Activated gamma-delta T cell treated with anti-CD3 and anti-CD28 coated beads, Interleukin-2, amount 50 U/mL, for 16 hours (primary cell): ENCODE data around the gene PPARG.
"Not testable (repeated sequence)": the region's sequence is repeated elsewhere in the genome, so short reads cannot be mapped to it uniquely, and the experiment has no call there.

Source experiments
- DNase-seq: peaks from one replicate; pipeline ENCODE4 v3.0.0-alpha.2; 2020; ENCODE audit warnings: low read depth

Gene PPARG

GRCh38 chr3:12279591-12280326, 9.1 kb upstream of the PPARG start:
- no peak for DNase-seq

DNA sequence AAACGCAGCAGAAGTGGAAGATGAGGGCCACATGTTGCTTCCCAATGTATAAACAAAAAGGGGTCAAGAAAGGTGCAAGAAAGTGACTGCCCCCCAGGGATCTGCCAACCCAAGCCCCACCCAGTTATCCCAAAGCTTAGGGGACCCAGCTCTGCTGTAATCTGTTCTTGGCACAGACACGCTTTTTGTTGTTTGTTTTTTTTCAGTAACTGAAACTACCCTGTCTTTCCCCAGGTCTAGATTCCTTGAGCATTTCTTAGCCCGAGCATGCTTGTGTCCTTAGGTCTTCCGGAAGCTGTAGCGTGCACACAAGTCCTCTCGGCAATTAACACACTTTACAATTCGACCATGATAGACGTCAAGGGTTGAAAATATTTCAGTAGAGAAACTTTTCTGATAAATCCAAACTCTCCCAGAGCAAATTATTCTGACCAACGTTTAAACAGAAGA, 8.5 kb upstream of the PPARG start:
- DNase-seq = no peak

GRCh38 chr3:12284591-12284990, 4.3 kb upstream of the PPARG start:
- DNase-seq = no peak

GRCh38 chr3:12285003-12285555, 3.8 kb upstream of the PPARG start:
- no peak for DNase-seq

- not testable (repeated sequence) for DNase-seq
Measured at GRCh38 chr3:12285779-12286178, 3.1 kb upstream of the PPARG start.

DNA sequence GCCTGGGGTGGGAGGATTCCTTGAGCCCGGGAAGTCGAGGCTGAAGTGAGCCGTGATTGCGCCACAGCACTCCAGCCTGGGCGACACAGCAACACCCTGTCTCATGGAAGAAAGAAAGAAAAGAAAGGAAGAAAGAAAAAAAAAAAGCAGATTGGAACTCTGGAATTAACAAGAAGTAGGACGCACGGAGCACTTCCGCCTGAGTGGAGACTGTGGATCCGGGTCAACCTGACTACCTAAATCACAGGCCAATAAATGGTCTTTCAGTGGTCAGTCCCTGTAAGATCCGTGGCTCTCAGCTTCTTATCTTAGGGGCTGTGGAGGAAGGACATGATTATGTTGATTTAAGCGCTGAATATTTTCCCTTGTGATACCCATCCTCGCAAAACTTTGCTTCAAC, 2.4 kb upstream of the PPARG start:
- DNase-seq = no peak

DNA sequence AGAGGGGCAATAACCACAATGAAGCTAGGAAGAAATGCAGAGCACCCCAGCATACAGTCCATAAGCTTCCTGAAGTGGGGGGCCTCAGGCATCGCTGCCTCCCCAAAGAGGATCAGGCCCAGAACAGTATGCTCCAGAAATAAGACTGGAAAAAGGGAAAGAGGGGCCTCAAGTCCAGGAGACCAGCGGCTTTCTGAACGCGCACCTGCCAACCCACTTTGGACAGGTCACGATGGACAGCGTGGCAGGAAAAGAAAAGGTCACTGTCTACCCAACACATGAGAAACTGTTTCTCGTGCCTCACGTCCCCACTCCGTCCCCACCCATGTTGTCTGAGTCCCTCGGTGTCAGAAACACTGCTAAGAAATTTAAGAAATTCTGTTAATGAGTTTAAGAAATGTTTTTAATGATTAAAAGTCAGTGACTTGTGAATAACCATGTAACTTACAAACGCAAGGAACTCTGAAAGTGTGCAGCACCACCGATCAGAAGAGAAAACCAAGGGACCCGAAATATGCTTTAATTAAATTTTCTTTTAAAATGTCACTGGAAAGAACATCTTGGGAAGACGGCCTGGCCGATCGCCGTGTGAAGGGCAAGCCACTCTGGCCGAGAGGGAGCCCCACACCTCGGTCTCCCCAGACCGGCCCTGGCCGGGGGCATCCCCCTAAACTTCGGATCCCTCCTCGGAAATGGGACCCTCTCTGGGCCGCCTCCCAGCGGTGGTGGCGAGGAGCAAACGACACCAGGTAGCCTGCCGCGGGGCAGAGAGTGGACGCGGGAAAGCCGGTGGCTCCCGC, 1.7 kb upstream of the PPARG start:
- DNase-seq = no peak

- DNase-seq = no peak
Measured at GRCh38 chr3:12287727-12288181, 1.1 kb upstream of the PPARG start.

DNA sequence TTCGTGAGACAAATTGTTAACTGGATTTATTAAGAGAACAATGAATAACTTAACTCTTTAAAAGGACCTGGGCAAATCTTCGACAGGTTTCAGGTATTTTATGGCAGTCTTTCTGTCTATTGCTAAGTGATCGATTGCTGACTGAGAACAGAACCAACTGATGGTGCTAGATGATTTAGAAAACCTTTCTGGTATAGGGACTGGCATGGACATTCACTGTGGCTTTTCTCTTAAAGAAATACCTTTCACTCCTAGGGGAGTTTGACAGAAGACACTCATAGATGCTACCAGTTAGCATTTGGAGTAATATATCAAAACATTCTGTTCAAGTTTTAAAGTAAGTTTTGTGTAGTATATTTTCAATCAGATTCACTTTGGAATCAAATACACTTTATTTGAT, 654 bp downstream of the PPARG start:
- DNase-seq = no peak

DNA sequence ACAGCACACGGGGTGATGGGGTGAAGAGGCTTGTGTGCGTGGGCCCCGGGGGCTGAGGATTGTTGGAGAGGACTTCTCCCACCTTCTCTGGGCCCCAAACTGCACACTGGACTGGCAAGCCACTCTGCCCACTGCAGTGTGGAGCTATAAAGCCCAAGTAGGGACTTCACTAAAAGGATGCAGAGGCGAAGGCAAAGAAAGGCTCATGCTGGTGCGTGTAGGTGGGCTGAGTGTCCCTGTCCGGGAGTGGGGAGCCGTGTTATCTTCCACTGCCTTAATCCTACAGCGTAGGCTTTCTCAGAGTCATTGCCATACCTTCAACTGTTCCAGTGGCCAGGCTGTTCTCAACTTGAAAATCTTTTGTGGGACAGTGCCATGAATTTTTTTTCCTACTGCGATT, 3.9 kb downstream of the PPARG start:
- DNase-seq = no peak

DNA sequence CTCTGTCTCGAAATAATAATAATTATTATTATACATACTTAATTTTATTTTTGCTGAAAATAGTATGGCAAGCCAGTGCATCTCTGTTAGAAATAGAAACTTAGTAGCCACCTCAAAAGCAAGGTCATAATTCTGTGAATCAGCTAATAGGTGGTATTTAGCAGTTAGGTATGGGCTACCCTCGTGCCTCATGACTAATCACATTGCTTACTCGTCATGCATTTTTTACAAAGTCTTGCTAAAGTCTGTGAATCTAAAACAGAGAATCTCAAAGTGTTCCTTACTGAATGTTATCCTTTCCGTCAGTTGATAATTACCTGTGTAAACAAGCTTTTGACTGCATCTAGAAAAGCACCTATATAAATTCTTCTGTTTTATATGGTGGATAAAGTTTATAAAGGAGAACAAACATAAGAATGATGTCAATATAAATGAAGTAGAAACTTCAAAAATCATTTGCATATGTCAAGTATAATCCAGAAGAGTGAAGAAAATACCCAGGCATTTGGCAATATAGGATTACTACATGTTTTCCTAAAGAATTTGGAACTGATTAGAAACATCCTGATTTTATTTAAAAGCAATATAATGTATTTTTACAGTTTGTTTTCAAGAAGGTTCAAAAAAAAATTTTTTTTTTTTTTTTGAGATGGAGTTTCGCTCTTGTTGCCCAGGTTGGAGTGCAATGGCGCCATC, 6.2 kb downstream of the PPARG start:
- DNase-seq = no peak

GRCh38 chr3:12296511-12296910, 7.6 kb downstream of the PPARG start:
- no peak for DNase-seq

- no peak for DNase-seq
Measured at GRCh38 chr3:12299026-12299425, 10.2 kb downstream of the PPARG start.

DNA sequence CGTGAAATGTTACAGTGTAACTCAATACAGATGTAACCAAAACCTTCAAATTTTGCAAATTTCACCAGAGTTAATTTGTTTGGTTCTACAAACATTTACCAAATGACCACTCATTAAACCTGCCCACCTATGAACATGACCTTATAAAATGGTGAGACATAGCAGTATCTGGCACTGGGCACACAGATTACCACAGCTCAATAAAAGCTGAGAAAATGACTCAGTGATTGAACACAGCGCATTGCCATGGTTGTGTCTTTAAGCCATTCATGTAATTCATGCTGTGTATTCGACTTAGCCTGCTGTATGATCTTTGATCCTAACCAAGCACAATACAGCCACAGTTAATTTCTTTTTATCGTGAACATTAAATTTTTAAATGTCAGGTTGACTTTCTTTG, 11.3 kb downstream of the PPARG start:
- no peak for DNase-seq

- no peak for DNase-seq
Measured at GRCh38 chr3:12301031-12301430, 12.2 kb downstream of the PPARG start.

GRCh38 chr3:12301513-12301912, 12.6 kb downstream of the PPARG start:
- no peak for DNase-seq

- no peak for DNase-seq
Measured at GRCh38 chr3:12302564-12302963, 13.7 kb downstream of the PPARG start.

DNA sequence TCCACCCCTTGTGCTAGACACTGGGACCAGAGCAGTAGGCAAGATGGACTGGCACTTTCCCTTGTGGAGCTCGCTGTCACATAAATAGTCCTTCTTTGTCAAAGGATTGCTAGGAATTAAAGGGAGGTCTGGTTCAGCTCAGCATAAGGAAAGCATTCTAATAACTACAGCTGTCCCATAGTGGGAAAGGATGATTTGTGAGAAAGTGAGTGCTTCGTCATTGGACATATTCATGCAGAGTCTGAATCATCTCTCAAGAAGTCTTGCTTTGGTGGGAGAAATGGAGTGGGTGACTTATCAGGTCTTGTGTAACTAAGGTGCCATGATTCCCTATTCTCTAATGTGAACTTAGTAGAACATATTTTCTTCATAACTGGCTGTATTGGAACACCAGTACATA, 14.7 kb downstream of the PPARG start:
- no peak for DNase-seq

DNA sequence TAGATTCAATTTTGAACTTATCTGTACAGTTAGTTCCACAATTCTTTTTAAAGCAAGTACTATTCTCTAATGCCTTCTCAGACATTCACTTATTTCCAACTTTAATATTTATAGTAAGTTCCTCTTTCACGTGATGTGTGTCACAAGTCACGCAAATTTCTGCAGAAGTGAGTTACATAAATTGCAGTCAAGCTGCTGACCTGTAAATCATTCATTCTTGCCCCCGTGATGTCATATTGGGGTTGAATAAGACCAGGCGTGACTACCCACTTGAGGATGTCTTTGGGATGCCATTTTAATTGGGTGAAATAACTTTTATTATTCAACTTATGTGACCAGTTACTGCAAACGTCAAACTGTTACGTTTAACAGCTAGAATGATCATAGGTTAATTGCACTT, 15.1 kb downstream of the PPARG start:
- no peak for DNase-seq

- DNase-seq = no peak
Measured at GRCh38 chr3:12307136-12307535, 18.3 kb downstream of the PPARG start.

DNA sequence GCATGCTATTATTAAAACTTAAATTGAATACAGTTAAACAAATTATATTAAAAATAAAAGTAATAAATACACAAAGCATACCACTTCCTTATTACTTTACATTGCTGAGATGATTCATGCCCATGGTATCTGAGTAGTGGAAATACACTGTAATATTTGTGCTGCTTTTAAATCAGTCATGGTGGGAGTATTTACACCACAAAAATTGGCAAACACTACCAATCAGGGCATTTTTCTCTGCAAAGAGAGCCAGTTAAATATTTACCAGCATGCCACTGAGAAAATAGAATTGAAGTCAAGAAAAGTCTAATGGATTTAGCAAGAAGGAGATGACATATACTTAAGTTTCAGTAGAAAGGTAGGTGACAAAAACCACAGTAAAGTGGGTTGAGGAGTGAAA, 19.6 kb downstream of the PPARG start:
- no peak for DNase-seq

DNA sequence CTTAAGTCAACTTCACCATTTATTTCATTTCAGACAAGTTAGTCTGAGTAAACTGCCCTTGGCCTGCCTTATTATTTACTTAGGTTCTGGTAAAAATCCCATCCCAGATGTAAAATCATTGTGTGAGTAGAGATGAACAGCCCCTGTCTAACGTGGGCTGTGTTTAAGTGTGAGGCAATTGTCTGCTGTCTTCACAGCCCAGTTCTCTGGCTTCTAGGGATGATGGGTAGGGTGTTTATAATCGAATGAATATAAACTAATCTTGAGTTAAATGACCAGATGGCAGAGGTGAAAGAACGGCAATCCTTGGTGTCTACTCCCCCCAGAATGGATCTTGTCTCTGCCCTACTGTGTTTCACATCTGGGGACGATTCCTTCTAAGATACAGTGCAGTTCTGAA, 20.8 kb downstream of the PPARG start:
- DNase-seq = no peak

- no peak for DNase-seq
Measured at GRCh38 chr3:12312010-12312409, 23.1 kb downstream of the PPARG start.
